GM12865 (cell line): Measurements from ENCODE around the gene LY86.

ENCODE experiments used
- DNase-seq: peaks from one replicate; pipeline ENCODE4 v3.0.0; 2010; ENCODE audit warnings: low read depth
- H3K4me3 ChIP-seq: 2 replicates; pipeline ENCODE4 v1.5.1; 2011; ENCODE audit warnings: mild to moderate bottlenecking, low read depth, low read length, control low read depth
- TF ChIP-seq, protein P1 (sequence below): IDR thresholded peaks from 2 replicates; pipeline ENCODE4 v1.5.1; 2011; ENCODE audit warnings: low read length, control low read depth, low read depth, inconsistent platforms; ENCODE audit not compliant: insufficient read depth; ENCODE audit errors: missing control alignments

LY86 gene

DNA sequence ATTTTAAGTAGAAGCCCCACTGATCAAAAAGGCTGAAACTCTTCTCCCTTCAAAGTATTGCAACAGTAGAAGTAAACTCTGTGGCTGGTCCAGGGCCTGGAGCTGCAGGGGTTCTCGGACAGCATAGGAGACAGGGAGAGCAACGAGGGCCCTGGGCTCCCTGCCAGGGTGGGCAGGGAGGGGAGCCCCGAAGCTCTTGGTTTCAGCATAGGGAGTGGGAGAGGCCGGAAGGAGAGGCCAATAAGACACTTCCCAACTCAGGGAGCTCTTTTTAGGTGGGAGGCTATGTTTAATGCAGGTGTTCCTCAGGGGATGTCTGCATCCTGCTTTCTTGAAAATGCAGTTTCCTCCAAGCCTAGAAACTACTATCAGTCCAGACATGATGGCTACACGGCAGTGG is 91.1 kb downstream of the LY86 start:
- TF ChIP-seq, protein P1, sequence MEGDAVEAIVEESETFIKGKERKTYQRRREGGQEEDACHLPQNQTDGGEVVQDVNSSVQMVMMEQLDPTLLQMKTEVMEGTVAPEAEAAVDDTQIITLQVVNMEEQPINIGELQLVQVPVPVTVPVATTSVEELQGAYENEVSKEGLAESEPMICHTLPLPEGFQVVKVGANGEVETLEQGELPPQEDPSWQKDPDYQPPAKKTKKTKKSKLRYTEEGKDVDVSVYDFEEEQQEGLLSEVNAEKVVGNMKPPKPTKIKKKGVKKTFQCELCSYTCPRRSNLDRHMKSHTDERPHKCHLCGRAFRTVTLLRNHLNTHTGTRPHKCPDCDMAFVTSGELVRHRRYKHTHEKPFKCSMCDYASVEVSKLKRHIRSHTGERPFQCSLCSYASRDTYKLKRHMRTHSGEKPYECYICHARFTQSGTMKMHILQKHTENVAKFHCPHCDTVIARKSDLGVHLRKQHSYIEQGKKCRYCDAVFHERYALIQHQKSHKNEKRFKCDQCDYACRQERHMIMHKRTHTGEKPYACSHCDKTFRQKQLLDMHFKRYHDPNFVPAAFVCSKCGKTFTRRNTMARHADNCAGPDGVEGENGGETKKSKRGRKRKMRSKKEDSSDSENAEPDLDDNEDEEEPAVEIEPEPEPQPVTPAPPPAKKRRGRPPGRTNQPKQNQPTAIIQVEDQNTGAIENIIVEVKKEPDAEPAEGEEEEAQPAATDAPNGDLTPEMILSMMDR, result no peak

GRCh38 chr6:6680526-6680925 is 92.0 kb downstream of the LY86 start:
- TF ChIP-seq, protein P1, result no peak
- no peak overlapping the region for H3K4me3 ChIP-seq
- no peak for DNase-seq

More for the DNA sequence above, 91.1 kb downstream of the LY86 start:
- DNase-seq, result no peak
- no peak overlapping the region for H3K4me3 ChIP-seq

DNA sequence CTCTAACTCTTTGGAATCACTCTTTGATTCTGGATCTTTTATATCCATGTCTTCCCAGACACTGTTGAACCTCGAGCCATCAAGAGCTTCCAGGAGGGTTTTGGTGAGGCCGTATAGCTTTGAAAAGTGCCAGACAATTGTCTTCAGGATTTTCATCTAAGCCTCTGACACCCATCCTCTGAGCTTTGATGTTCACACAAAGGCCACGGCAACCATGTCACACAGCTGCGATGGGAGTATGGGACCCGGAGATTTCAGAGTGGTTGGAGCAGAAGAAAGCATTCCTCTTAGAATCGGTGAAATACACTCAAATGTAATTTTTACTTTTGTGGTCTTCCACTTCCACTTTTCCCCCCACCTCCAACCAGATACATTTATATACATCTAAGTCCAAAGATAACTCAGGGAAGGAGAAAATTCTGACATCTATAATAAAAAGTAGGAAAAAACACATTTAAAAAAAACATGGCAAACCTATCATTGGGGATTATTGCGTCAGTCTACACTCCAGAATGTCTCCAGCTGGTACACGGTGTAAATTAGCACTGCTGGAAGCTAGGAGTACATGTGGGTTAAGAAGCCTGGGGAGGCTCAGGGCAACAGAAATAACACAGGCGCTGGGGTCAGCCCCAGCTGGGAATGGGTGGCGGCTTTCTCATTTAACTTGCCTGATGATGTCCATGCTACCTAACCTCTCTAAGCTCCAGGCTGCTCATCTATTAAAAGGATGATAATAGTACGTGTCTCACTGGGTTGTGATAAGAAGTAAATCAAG is 92.7 kb downstream of the LY86 start:
- DNase-seq, result no peak
- TF ChIP-seq, protein P1, result no peak
- no peak overlapping the region for H3K4me3 ChIP-seq

- TF ChIP-seq, protein P1, result no peak
- no peak for DNase-seq
- no peak overlapping the region for H3K4me3 ChIP-seq
Observed at GRCh38 chr6:6682225-6682624, 93.7 kb downstream of the LY86 start.

- H3K4me3 ChIP-seq, result peak overlapping the region; percentile 19
- DNase-seq, result peak; percentile 95
- TF ChIP-seq, protein P1, result no peak
Observed at GRCh38 chr6:6683969-6684833, 95.7 kb downstream of the LY86 start.

- TF ChIP-seq, protein P1, result no peak
- no peak overlapping the region for H3K4me3 ChIP-seq
- peak; percentile 61 for DNase-seq
Observed at GRCh38 chr6:6685249-6686040, 96.9 kb downstream of the LY86 start.
